Stimulated activated naive CD4-positive, alpha-beta T cell (primary cell): ENCODE measurements around the gene TRIM66.
"Not testable (repeated sequence)": the region's sequence is repeated elsewhere in the genome, so short reads cannot be mapped to it uniquely, and the experiment has no call there.

Source experiments
- DNase-seq, 6 experiments: peaks; one replicate each; lab custom pipeline; 2025; lab: John Stamatoyannopoulos, UW

Gene TRIM66

DNA sequence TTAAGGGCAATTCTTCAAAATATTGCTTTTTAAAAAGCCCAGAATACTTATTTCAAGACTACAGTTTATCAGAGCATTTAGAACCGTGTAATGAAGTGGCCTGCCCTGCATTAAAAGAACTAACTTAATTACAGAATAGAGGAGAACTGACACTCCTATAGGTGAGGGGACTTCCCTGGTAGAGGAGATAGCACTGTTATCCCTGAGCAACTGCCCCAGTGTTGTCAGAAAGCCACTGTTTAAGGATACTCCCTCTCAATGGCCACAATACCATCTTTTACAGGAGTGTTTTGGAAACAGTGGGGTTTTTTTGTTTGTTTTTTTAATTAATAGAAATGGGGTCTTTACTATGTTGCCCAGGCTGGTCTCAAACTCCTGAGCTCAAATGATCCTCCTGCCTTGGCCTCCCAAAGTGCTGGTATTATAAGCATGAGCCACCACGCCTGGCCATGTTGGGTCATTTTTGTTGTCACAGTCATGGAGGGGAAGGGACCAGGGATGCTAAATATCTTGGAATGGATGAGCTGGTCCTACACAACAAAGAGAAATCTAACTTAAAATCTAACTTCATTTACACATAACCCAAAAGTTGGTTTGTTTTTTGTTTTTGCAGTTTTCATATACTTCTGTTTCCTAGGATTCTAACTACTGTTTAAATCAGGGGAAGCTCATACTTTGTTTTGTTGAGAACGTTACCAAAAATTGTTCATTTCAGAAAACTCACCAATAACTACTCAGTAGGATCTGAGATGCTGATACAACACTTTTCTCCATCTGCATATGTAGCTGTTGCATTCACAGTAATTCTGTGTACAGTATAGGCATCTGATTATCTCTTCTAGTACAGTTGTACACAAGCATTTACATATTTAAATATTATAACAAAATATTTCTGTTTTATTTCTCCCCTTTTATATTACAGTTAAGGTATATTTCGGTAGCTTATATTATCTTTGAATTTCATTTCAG lies 8.2 kb upstream of the TRIM66 start:
- no peak for DNase-seq

DNA sequence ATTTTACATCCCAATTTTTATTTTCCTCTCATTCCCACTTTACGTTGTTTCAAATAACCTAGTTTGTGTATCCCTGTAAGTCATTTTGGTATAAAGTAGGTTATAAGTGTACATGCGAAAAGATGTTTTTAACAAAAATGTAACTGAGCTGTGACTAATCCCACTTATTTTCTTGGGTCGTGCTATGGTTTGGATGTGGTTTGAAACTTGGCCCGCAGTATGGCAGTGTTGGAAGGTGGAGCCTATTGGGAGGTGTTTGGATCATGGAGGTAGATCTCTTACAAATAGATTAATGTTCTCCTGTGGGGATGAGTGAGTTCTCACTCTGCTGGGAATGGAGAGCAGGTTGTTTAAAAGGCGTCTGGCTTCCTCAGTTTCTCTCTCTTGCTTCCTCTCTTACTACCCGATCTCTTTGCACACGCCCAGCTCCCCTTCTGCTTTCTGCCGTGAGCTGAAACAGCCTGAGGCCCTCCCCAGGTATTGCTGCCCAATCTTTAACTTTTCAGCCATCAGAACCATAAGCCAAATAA lies 7.3 kb upstream of the TRIM66 start:
- no peak for DNase-seq

DNA sequence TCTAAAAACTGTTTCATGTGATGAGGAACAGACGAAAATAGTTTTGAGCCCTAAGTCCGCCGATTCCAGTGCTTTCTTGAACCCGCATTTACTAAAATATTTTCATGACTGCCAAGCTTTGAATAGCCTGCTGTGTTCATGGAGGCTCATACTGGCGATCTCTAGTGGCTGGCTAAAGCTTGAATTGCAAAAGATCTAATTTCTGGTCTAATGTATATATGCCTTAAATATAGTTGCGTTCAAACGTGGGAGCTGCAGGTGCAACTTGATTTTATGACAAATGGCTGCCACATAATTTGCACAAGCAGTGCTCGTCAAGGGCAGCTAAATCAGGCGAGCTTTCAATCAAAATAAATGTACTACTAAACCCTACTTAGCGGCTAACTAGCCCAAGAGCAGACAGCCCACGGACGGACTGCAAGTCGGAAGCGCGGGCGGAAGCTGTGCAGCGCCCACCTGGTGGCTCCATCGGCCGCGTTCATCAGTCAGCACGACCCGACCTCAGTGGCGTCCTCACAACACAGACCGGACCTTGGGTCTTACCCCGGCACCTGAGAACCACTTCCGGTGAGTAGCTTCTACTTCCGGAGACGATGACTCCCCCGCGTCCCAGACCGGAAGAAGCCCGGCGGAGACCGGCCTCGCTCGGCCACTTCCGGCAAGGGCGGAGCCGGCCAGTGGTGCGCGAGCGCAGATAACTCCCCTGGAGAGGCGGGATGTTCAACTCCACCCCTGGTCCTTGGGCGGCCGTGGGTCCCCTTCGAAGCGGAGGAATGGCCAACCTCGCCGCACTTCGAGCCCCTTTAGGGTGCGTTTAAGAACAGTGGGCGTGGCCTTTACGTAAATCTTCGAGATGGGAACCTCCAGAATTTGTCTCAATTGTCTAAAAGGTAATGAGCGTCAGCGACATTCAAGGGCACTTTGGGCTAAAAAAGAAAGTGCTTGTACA lies 6.2 kb upstream of the TRIM66 start:
- peak; percentile 52 to 80 (median 64) for DNase-seq

DNA sequence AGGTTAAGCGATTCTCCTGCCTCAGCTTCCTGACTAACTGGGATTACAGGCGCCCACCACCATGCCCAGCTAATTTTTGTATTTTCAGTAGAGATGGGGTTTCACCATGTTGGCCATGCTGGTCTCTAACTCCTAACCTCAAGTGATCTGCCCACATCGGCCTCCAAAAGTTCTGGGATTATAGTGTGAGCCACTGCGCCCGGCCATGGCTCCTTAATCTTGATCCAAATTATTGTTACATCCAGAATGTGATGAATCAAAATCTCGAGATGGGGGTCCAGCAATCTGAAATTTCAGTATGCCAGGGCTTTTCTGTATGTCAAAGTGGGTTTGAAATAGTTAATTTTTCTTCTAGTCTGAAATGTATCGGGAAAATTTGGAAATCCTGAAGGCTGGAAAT lies 3.9 kb upstream of the TRIM66 start:
- no peak for DNase-seq

DNA sequence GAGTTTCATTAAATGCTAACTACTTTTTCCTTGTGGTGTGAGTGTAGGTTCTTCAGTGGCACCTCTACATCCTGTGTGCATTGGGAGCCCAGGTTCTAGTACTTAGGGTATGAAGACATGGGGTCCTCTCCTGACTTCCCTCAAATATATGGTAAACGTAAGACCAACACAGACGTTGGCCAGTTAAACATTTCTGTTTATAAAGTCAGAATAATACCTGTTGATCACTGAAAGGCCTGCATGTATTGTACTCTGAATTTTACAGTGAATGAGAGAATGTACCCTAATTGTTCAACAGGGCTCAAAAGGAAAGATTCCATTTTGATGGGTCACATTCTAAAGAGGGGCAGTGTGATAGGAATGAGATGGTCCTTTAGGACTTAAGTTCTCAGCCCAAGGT lies 3.4 kb upstream of the TRIM66 start:
- no peak for DNase-seq

DNA sequence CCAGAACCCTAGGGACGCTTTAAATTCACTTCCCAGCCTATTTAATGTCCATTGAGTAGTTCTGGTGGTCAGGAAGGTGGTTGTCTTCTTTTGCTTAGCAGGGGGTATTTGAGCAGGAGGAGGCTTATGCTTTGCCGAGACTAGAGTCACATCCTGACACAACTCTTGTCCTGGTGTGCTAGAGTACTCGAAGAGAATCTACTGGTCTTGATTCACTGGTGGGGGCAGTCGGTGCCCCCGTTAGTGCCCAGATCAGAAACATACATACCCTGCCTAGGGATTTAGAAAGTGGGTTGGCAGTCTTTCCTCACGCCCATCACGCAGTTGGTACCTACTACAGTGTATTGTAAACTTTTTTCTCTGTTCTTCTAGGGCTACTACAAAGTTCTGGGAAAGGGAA lies 2.8 kb upstream of the TRIM66 start:
- DNase-seq, result no peak

DNA sequence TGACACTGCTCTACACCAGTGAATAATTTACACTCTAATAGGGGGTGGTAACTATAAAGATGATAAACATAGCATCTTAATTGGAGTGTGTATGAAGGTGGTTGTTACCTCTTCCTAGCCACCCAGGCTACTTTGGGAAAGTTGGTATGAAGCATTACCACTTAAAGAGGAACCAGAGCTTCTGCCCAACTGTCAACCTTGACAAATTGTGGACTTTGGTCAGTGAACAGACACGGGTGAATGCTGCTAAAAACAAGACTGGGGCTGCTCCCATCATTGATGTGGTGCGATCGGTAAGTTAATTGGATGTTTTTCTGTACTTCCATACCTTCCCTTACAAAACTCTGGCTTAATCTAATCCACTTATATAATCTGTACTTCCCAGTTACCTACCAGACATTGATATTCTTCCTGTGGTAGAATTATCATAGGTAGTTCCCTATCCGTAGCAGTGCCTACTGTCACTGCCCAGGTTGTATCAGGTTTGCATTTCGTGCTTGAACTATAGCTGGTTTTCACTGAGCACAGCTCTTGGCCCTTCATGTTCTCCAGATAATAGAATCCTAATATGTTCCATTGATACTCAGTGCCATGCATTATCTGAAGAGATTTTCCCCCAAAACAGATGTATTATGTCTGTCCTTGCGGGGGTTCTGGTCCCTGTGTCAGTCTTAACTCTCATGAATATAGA lies 2.3 kb upstream of the TRIM66 start:
- no peak for DNase-seq

DNA sequence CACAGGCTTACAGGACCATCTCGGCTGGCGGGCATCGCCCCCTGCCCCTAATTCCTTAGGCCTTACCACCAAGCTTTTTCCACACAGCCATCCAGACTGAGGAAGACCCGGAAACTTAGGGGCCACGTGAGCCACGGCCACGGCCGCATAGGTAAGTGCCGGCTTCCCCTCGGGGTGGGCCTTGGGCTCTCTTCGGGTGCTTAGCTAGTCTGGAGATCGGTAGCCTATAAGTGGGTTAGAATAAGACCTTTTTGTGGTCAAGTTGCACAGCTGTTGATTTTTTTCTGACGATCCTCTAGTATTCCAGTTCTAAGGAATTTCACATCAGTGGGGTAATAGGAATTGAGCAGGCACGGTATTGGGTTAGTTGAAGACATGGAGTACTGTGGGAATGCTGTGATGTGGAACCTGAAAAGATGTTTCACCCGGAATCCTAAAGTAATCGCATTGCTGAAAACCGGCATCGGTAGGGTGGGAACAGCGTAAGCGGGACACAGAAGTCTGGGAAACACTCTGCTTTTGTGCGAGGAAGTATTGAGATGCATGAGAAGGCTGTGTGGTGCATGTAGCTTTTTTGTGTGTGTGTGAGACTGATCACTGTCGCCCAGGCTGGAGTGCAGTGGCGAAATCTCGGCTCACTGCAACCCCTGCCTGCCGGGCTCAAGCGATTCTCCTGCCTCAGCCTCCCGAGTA lies 796 bp upstream of the TRIM66 start:
- DNase-seq, result peak in 1 of 6 experiments; percentile 28

DNA sequence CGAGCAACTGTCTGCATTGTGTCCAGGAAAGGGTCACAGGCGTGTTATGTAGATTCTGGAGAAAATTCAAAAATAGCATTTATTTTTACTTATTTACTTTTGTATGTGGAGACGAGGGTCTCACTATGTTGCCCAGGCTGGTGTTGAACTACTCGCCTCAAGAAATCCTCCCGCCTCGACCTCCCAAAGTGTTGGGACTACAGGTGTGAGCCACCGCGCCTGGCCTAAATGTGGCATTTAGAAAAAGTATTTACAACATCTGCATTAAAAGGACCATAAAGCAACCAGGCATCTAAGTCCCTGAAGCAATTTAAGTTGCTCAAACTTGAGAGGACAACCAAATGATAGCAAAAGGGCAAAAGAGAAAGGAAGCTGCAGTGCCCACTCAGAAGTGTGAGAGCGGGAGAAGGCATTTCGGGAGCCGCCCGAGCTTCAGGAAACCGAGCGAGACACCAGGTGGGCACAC lies 595 bp downstream of the TRIM66 start:
- DNase-seq, result no peak

DNA sequence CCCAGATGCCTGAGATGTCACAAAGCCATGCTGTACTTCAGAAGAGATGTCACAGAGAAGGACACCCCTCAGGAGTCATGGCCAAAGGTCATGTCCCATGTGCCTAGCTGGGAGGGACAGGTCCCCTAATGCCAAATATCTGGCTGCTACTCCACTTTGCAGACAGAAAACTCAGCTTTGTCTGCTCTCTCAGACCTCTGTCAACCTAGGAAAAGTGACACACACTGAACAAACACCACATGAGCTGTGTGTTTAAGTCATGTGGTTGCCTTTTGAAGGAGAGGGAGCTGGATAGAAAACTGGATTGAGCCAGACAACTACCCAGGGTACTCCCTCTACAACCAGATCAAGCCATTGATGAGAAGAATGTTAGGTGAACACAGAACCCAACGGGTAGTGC lies 3.5 kb downstream of the TRIM66 start:
- DNase-seq, result no peak

DNA sequence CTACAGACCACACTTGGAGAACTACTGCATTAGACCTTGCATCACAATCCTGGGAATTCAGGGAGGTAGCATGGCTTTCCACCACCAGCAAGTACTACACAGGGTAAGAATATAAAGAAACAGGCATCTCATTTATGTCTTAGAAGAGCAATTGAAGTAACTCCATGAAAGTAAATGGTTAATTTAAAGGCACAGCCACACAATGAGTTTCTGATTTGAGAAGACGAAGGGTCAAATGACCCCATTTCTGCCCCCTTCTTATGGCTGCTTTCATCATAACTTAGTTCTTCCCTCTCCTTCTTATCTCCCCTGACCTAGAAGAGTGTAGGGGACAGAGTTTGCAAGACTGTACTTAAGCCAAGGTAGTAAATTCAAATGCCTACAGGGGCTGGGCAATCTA lies 6.0 kb downstream of the TRIM66 start:
- DNase-seq, result no peak

DNA sequence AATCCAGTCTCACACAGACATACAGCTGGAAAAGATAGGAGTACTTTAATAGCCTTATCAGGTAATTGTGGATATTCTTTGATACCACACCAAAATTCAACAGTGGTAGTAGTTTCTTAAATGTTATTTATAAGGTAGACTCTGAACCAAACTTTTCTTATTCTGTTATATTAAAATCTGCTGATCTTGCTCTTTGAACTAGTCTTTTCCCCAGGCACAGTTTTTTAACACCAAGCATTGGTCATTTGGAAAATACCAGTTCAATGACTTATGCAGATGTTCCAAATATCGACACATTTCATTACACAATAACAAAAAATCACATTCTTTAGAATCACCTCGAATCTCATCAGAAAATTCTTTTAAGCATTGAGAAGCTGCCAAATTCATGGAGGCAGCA lies 7.6 kb downstream of the TRIM66 start:
- DNase-seq, result no peak

DNA sequence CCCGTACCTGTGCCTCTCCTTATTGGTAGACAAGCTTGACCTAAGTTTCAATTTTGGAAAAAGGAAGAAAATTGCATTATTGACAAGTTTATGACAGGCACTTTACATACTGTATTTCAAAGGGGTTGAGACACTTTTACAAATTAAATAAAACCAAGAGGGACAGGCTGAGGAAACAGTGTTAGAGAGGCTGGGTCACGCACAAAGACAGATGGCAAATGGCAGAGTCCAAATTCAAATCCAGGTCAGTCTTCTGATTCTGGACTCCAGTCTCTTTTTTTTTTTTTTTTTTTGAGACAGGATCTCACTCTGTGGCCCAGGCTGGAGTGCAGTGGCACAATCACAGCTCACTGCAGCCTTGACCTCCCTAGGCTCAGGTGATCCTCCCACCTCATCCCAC lies 10.1 kb downstream of the TRIM66 start:
- no peak for DNase-seq

DNA sequence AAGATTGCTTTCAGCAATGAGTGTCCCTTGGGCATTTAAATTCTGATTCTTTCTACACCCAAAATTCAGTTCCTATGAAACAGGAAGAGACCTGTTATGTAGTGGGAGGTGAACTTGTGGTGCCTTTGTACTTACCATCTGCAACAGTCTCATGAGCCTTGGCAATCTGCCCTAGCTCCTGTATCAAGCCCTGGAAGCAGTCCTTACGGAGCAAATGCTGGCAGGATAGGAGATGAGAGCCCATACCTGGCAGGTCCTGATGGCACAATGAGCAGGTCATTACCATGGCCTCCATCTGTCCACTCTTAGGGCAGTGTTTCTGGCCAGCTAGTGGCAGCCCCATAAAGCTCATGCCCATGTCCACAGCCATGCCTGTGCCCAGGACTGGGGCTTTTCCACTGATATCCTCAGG lies 10.8 kb downstream of the TRIM66 start:
- no peak for DNase-seq

DNA sequence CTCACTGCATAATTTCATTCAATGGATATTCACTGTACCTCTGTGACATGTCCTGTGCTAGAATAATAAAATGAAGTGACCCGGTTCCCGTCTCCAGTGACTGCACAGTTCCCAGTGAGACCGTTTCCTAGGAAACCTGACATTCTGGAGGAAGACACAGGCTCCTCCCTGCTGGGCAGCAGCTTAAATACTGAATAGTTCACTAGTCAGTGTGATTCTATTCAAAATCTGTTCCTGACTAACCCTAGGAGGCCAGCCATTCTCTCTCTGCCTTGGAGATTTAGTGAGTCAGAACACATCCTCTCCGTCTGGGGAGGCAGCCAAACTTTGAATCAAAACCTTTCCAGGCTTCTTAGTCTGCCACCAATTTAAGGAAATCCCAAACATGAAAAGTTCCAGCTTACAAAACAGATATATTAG lies 11.3 kb downstream of the TRIM66 start:
- no peak for DNase-seq

DNA sequence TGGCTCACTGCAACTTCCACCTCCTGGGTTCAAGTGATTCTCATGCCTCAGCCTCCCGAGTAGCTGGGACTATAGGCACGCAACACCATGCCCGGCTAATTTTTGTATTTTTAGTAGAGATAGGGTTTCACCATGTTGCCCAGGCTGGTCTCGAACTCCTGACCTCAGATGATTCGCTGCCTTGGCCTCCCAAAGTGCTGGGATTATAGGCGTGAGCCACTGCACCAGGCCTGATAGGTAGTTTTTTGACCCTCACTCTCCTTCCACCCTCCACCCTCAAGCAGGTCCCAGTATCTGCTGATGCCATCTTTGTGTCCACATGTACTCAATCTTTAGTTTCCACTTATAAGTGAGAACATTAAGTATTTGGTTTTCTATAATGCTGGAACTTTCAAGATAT lies 12.4 kb downstream of the TRIM66 start:
- not testable (repeated sequence) for DNase-seq

DNA sequence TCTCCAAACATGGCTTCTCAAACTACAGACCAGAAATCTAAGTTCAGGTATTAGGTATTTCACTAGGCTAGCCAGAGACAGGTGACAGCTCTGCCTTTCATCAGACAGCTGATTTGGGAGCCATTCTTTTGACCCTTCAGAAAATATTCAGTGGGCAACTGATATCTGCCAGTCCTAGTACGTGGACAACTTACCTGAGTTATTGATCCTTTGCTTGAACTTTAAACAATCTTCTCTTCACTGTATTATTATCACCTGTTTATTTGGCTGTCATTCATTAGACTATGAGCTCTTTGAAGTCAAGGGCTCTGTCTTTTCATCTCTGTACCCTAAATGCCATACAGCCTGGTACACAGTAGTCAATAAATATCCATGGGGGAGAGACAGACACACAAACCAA lies 17.2 kb downstream of the TRIM66 start:
- no peak for DNase-seq

DNA sequence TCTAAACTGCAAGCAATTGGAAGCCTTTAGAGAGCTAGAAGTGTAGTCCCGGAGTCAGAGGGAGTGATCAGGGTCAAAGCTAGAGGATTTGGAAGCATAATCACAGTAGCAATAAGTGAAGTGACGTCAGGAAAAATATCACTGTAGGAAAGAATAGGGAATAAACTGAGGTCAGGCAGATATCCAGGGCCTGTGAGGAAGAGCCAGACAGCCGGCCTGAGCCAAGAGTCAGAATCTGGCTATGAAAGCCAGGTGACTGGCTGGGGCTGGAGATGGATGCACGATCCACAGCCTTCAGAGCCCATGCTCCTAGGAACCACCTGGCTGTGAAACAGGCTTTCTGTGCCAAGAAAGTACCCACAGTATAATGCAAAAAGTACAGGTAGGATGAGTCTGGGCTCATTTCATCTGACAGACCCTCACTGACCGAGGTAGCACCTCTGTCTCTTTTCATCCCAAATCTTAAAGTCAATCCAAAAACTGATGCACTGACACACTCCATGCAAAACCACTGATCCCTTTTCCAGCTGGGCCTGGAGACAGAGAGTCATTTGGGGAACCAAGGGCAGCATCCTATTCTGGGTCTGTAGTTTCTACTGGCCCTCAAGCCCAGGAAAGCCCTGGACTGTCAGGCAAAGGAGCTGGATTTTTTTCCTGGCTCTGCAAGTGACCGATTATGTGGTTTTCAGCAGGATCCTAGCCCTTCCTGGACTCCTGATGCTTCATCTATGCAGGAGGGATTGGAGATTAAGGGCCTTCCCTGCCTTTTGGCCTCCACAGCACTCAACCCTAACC lies 21.3 kb downstream of the TRIM66 start:
- no peak for DNase-seq

DNA sequence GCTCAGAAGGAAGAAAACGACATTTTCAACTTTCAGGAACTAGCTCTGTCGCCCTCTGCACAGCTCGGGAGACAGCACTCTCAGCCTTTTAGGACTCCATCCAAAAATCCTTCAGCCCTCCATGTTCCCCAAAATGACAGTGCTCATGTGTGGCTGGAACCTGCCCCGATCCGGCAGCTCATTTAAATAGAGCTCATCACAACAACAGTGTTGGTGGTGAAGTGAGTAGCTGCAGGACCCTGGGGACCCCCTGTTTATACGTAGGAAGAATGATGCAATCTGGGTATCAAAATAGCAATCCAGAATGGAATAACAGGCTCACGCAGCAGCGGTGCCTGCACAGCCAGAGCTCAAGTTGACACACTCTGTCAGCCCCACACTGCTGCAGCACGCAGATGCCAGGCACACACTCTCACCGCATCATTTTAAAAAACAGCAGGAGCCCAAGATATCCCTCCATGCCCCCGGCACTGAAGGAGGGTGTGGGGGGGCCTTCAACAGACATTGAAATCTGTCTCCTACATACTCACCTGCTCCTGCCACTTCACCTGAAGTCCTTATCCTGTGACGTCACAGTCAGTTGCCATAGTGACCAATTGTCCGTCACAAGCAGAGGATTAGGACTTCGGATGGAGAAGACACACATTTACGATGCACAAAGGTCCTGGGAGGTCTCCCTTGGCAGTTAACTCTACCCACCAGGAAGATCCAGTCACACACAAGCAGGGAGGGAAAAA lies 24.0 kb downstream of the TRIM66 start:
- DNase-seq, result no peak

DNA sequence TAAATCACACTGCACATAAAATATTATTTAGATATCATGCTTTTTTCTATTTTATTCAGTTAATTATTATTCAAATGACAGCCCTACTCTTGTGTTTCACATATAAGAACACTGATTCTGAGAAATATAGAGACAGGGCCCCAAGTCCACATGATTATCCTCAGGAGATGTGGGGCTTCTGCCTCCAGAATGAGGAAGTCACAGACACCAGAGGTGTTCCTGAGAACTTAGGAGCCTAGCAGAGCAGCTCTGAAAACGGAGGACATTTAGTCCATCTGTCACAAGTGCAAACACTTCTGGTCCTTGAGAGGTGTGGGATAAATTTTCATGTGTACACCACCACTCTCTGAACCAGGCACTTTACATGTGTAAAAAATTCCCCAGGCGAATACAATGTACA lies 26.2 kb downstream of the TRIM66 start:
- no peak for DNase-seq
